ENCODE data around the gene HPS5. TPM values are rescaled to one million over a fixed set of nuclear protein-coding genes. Genes with fewer than 3 reads are reported as not detected.
A peak's percentile ranks its signal among the peaks of the same experiment; 100 is the strongest.

Gene HPS5
- total and polyA plus RNA-seq, 2 of the 13 experiments (the other 11 are each of a cell fraction or from before 2014, with no cell fraction given) = 6.6 to 25.5 TPM

DNA sequence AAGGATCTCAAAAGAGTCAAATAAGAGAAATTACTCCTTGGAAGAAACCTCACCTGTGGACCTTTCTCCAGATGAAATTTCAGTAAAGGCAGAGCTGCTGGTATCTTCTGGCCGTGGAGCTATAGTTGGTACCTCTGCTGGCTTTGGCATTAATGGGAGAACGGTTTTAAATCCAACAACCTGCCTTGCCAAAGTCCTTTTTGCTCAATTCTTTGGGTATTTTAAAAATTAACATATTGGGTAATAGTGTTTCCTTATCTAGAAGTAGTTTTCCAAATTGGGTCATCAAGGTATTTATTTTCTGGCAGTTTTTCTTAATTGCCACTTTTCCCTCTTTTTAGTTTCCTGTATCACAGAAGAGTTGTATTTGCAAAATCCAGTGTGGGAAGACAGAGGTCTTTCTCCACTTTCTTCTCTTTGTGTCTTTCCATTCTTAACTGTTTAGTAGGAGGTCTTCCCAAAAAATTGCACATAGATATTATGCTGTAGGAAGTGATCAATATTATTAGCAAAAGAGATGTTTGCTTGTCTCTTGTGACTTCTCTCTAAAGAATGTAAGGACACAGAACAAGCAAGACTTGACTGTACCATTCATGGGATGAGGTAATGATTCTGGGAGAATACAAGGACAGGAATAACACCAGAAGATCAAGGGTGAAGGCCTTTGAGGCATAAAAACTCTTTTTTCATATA is 85.1 kb downstream of the HPS5 start, which contains the start of gene SAA4 (continued):
- TF ChIP-seq, protein P1, sequence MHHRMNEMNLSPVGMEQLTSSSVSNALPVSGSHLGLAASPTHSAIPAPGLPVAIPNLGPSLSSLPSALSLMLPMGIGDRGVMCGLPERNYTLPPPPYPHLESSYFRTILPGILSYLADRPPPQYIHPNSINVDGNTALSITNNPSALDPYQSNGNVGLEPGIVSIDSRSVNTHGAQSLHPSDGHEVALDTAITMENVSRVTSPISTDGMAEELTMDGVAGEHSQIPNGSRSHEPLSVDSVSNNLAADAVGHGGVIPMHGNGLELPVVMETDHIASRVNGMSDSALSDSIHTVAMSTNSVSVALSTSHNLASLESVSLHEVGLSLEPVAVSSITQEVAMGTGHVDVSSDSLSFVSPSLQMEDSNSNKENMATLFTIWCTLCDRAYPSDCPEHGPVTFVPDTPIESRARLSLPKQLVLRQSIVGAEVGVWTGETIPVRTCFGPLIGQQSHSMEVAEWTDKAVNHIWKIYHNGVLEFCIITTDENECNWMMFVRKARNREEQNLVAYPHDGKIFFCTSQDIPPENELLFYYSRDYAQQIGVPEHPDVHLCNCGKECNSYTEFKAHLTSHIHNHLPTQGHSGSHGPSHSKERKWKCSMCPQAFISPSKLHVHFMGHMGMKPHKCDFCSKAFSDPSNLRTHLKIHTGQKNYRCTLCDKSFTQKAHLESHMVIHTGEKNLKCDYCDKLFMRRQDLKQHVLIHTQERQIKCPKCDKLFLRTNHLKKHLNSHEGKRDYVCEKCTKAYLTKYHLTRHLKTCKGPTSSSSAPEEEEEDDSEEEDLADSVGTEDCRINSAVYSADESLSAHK (CRISPR knock-in tag; IDR thresholded peaks at IDR 0.05; ENCODE audit: borderline replicate concordance) = no peak
- TF ChIP-seq ZNF644 (CRISPR knock-in tag; IDR thresholded peaks at IDR 0.05; ENCODE audit: low read depth) (peak; percentile 72), HOXA9 (CRISPR knock-in tag; IDR thresholded peaks at IDR 0.05; ENCODE audit: borderline replicate concordance) (no peak), ZNF253 (CRISPR knock-in tag; IDR thresholded peaks at IDR 0.05; ENCODE audit: borderline replicate concordance) (no peak), ZSCAN9 (CRISPR knock-in tag; IDR thresholded peaks at IDR 0.05; ENCODE audit: borderline replicate concordance) (no peak), SOX5 (CRISPR knock-in tag; IDR thresholded peaks at IDR 0.05; ENCODE audit: borderline replicate concordance) (peak; percentile 71; the same call in 1 of the 2 replicates), KLF16 (CRISPR knock-in tag; IDR thresholded peaks at IDR 0.05) (no peak; a peak in 1 of 4 replicates), TBX2 (CRISPR knock-in tag; IDR thresholded peaks at IDR 0.05; ENCODE audit: borderline replicate concordance) (no peak), NCOR1 (IDR thresholded peaks at IDR 0.05; ENCODE audit: borderline replicate concordance, low read length) (0 out of 2 replicates have a peak, but pooled peaks have one; percentile 17), JUN (CRISPR knock-in tag; IDR thresholded peaks at IDR 0.05) (peak; percentile 59; the same call in 1 of the 2 replicates), FOXJ3 (CRISPR knock-in tag; IDR thresholded peaks at IDR 0.05; ENCODE audit: borderline replicate concordance) (no peak), ZNF224 (CRISPR knock-in tag; IDR thresholded peaks at IDR 0.05) (no peak), MIXL1 (CRISPR knock-in tag; IDR thresholded peaks at IDR 0.05) (peak; percentile 67), PBX2 (CRISPR knock-in tag; IDR thresholded peaks at IDR 0.05) (no peak), STAG1 (CRISPR knock-in tag; IDR thresholded peaks at IDR 0.05) (no peak), ZNF563 (CRISPR knock-in tag; IDR thresholded peaks at IDR 0.05) (no peak), RELA (CRISPR knock-in tag; IDR thresholded peaks at IDR 0.05) (no peak), JDP2 (CRISPR knock-in tag; IDR thresholded peaks at IDR 0.05; ENCODE audit: borderline replicate concordance) (no peak), ZNF570 (CRISPR knock-in tag; IDR thresholded peaks at IDR 0.05; ENCODE audit: borderline replicate concordance) (no peak), SKI (IDR thresholded peaks at IDR 0.05; ENCODE audit: partially characterized antibody) (no peak)
- TF ChIP-seq, protein P2, sequence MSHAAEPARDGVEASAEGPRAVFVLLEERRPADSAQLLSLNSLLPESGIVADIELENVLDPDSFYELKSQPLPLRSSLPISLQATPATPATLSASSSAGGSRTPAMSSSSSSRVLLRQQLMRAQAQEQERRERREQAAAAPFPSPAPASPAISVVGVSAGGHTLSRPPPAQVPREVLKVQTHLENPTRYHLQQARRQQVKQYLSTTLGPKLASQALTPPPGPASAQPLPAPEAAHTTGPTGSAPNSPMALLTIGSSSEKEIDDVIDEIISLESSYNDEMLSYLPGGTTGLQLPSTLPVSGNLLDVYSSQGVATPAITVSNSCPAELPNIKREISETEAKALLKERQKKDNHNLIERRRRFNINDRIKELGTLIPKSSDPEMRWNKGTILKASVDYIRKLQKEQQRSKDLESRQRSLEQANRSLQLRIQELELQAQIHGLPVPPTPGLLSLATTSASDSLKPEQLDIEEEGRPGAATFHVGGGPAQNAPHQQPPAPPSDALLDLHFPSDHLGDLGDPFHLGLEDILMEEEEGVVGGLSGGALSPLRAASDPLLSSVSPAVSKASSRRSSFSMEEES (CRISPR knock-in tag; IDR thresholded peaks at IDR 0.05) = peak; percentile 52; the same call in 1 of the 2 replicates
- TF ChIP-seq, protein P3, sequence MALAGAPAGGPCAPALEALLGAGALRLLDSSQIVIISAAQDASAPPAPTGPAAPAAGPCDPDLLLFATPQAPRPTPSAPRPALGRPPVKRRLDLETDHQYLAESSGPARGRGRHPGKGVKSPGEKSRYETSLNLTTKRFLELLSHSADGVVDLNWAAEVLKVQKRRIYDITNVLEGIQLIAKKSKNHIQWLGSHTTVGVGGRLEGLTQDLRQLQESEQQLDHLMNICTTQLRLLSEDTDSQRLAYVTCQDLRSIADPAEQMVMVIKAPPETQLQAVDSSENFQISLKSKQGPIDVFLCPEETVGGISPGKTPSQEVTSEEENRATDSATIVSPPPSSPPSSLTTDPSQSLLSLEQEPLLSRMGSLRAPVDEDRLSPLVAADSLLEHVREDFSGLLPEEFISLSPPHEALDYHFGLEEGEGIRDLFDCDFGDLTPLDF (CRISPR knock-in tag; IDR thresholded peaks at IDR 0.05) = no peak
- TF ChIP-seq, protein P4, sequence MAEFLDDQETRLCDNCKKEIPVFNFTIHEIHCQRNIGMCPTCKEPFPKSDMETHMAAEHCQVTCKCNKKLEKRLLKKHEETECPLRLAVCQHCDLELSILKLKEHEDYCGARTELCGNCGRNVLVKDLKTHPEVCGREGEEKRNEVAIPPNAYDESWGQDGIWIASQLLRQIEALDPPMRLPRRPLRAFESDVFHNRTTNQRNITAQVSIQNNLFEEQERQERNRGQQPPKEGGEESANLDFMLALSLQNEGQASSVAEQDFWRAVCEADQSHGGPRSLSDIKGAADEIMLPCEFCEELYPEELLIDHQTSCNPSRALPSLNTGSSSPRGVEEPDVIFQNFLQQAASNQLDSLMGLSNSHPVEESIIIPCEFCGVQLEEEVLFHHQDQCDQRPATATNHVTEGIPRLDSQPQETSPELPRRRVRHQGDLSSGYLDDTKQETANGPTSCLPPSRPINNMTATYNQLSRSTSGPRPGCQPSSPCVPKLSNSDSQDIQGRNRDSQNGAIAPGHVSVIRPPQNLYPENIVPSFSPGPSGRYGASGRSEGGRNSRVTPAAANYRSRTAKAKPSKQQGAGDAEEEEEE (CRISPR knock-in tag; IDR thresholded peaks at IDR 0.05; ENCODE audit: borderline replicate concordance) = no peak
